ENCODE data around the gene SLC25A23.
"Not testable (repeated sequence)": the region's sequence is repeated elsewhere in the genome, so short reads cannot be mapped to it uniquely, and the experiment has no call there.

Gene SLC25A23

GRCh38 chr19:6459262-6460098, at the start of gene SLC25A23:
Gene SLC25A23 (minus strand): TSS chr19:6459792. CDS start chr19:6459628, 164 bp downstream.
- Histone ChIP-seq H3K4me3 (ENCODE audit: low read length) (peak within 1 kb of the TSS; percentile 86), H3K27me3 (replicated peaks; ENCODE audit: control insufficient read depth, insufficient read depth, low read length) (peaks cover 8% of the 10 kb centered on the region), H3K9me3 (ENCODE audit: control insufficient read depth, low read length) (no peaks in the 10 kb centered on the region), H3K4me1 (ENCODE audit: control insufficient read depth, insufficient read depth, low read length) (peaks cover 8% of the 10 kb centered on the region), H3K36me3 (ENCODE audit: control insufficient read depth, insufficient read depth, low read length, severe bottlenecking) (peaks cover 11% of the 10 kb centered on the region), H3K9ac (ENCODE audit: low read length) (peak within 1 kb of the TSS; percentile 68)
- peak; percentile 79 for DNase-seq (ENCODE audit: low read depth)

- H3K36me3 ChIP-seq (ENCODE audit: control insufficient read depth, insufficient read depth, low read length, severe bottlenecking); H3K9me3 ChIP-seq (ENCODE audit: control insufficient read depth, low read length); H3K9ac ChIP-seq (ENCODE audit: low read length); H3K4me3 ChIP-seq (ENCODE audit: low read length); DNase-seq (ENCODE audit: low read depth); H3K4me1 ChIP-seq (ENCODE audit: control insufficient read depth, insufficient read depth, low read length); H3K27me3 ChIP-seq (replicated peaks; ENCODE audit: control insufficient read depth, insufficient read depth, low read length): not testable (repeated sequence)
Measured at GRCh38 chr19:6508028-6508771, 48.6 kb upstream of the SLC25A23 start.

- no peak for DNase-seq (ENCODE audit: low read depth)
- Histone ChIP-seq H3K4me3 (ENCODE audit: low read length) (no peak overlapping the region), H3K27me3 (replicated peaks; ENCODE audit: control insufficient read depth, insufficient read depth, low read length) (peaks cover 28% of the 10 kb centered on the region), H3K9me3 (ENCODE audit: control insufficient read depth, low read length) (no peaks in the 10 kb centered on the region), H3K4me1 (ENCODE audit: control insufficient read depth, insufficient read depth, low read length) (no peaks in the 10 kb centered on the region), H3K9ac (ENCODE audit: low read length) (no peak overlapping the region), H3K36me3 (ENCODE audit: control insufficient read depth, insufficient read depth, low read length, severe bottlenecking) (no peaks in the 10 kb centered on the region)
Measured at GRCh38 chr19:6503407-6504201, 44.0 kb upstream of the SLC25A23 start.

- DNase-seq (ENCODE audit: low read depth), result no peak
- Histone ChIP-seq H3K9ac (ENCODE audit: low read length) (no peak within 1 kb of the TSS), H3K4me3 (ENCODE audit: low read length) (no peak within 1 kb of the TSS), H3K36me3 (ENCODE audit: control insufficient read depth, insufficient read depth, low read length, severe bottlenecking) (no peaks in the 10 kb centered on the region), H3K9me3 (ENCODE audit: control insufficient read depth, low read length) (no peaks in the 10 kb centered on the region), H3K27me3 (replicated peaks; ENCODE audit: control insufficient read depth, insufficient read depth, low read length) (peaks cover 34% of the 10 kb centered on the region), H3K4me1 (ENCODE audit: control insufficient read depth, insufficient read depth, low read length) (no peaks in the 10 kb centered on the region)
Measured at GRCh38 chr19:6501740-6502648, 42.4 kb upstream of the SLC25A23 start, which contains the start of gene TUBB4A. Gene TUBB4A (minus strand): TSS chr19:6502309. CDS start chr19:6502212, 97 bp downstream.

GRCh38 chr19:6500837-6501739, 41.5 kb upstream of the SLC25A23 start:
- H3K4me3 ChIP-seq (ENCODE audit: low read length), result no peak overlapping the region
- H3K4me1 ChIP-seq (ENCODE audit: control insufficient read depth, insufficient read depth, low read length), result no peaks in the 10 kb centered on the region

GRCh38 chr19:6499052-6499790, 39.6 kb upstream of the SLC25A23 start:
- no peaks in the 10 kb centered on the region for H3K36me3 ChIP-seq (ENCODE audit: control insufficient read depth, insufficient read depth, low read length, severe bottlenecking)

More at GRCh38 chr19:6500837-6501739, 41.5 kb upstream of the SLC25A23 start:
- H3K36me3 ChIP-seq (ENCODE audit: control insufficient read depth, insufficient read depth, low read length, severe bottlenecking), result no peaks in the 10 kb centered on the region
- DNase-seq (ENCODE audit: low read depth), result no peak
- H3K27me3 ChIP-seq (replicated peaks; ENCODE audit: control insufficient read depth, insufficient read depth, low read length), result peaks cover 34% of the 10 kb centered on the region
- no peak overlapping the region for H3K9ac ChIP-seq (ENCODE audit: low read length)
- H3K9me3 ChIP-seq (ENCODE audit: control insufficient read depth, low read length), result no peaks in the 10 kb centered on the region

GRCh38 chr19:6498294-6499036, 38.9 kb upstream of the SLC25A23 start:
- Histone ChIP-seq H3K9ac (ENCODE audit: low read length) (no peak overlapping the region), H3K4me1 (ENCODE audit: control insufficient read depth, insufficient read depth, low read length) (no peaks in the 10 kb centered on the region), H3K27me3 (replicated peaks; ENCODE audit: control insufficient read depth, insufficient read depth, low read length) (peaks cover 34% of the 10 kb centered on the region), H3K4me3 (ENCODE audit: low read length) (no peak overlapping the region), H3K36me3 (ENCODE audit: control insufficient read depth, insufficient read depth, low read length, severe bottlenecking) (no peaks in the 10 kb centered on the region), H3K9me3 (ENCODE audit: control insufficient read depth, low read length) (no peaks in the 10 kb centered on the region)
- no peak for DNase-seq (ENCODE audit: low read depth)

More at GRCh38 chr19:6499052-6499790, 39.6 kb upstream of the SLC25A23 start:
- H3K4me3 ChIP-seq (ENCODE audit: low read length), result no peak overlapping the region
- DNase-seq (ENCODE audit: low read depth), result no peak
- H3K27me3 ChIP-seq (replicated peaks; ENCODE audit: control insufficient read depth, insufficient read depth, low read length), result peaks cover 34% of the 10 kb centered on the region
- H3K4me1 ChIP-seq (ENCODE audit: control insufficient read depth, insufficient read depth, low read length), result no peaks in the 10 kb centered on the region
- H3K9ac ChIP-seq (ENCODE audit: low read length), result no peak overlapping the region
- H3K9me3 ChIP-seq (ENCODE audit: control insufficient read depth, low read length), result no peaks in the 10 kb centered on the region

- no peak for DNase-seq (ENCODE audit: low read depth)
- Histone ChIP-seq H3K36me3 (ENCODE audit: control insufficient read depth, insufficient read depth, low read length, severe bottlenecking) (no peaks in the 10 kb centered on the region), H3K4me1 (ENCODE audit: control insufficient read depth, insufficient read depth, low read length) (no peaks in the 10 kb centered on the region)
Measured at GRCh38 chr19:6495947-6496346, 36.4 kb upstream of the SLC25A23 start.

More at GRCh38 chr19:6495947-6496346, 36.4 kb upstream of the SLC25A23 start:
- H3K9me3 ChIP-seq (ENCODE audit: control insufficient read depth, low read length), result peaks cover 12% of the 10 kb centered on the region
- no peak overlapping the region for H3K4me3 ChIP-seq (ENCODE audit: low read length)
- peaks cover 29% of the 10 kb centered on the region for H3K27me3 ChIP-seq (replicated peaks; ENCODE audit: control insufficient read depth, insufficient read depth, low read length)
- H3K9ac ChIP-seq (ENCODE audit: low read length), result no peak overlapping the region
